ENCODE data around the gene RYR3.

DNA sequence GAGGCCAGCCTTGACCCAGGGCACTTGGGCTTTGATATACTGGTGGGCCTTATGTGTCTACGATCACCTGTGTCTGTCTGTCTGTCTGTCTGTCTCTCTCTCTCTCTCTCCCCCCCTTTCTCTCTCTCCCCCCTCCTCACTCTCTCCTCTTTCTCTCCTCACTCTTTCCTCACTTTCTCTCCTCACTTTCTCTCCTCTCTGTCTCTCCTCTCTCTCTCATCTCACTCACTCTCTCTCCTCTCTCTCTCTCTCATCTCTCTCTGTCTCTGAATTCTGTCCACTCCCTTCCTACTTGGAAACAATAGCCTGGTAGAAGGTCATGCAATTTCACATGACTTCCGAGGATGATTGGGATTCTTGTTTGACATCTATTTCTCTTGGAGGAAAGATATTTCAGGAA, 388.4 kb downstream of the RYR3 start:
- no peak for TF ChIP-seq EZH2phosphoT487 (IDR thresholded peaks at IDR 0.05; ENCODE audit: borderline replicate concordance, low read length)
- TF ChIP-seq, protein P1, sequence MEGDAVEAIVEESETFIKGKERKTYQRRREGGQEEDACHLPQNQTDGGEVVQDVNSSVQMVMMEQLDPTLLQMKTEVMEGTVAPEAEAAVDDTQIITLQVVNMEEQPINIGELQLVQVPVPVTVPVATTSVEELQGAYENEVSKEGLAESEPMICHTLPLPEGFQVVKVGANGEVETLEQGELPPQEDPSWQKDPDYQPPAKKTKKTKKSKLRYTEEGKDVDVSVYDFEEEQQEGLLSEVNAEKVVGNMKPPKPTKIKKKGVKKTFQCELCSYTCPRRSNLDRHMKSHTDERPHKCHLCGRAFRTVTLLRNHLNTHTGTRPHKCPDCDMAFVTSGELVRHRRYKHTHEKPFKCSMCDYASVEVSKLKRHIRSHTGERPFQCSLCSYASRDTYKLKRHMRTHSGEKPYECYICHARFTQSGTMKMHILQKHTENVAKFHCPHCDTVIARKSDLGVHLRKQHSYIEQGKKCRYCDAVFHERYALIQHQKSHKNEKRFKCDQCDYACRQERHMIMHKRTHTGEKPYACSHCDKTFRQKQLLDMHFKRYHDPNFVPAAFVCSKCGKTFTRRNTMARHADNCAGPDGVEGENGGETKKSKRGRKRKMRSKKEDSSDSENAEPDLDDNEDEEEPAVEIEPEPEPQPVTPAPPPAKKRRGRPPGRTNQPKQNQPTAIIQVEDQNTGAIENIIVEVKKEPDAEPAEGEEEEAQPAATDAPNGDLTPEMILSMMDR (IDR thresholded peaks at IDR 0.05; ENCODE audit: low read depth, low read length, poor library complexity, severe bottlenecking), result no peak

Data from DOHH2 (cell line).